ENCODE results near the gene ZNF302.
A peak's percentile ranks its signal among the peaks of the same experiment; 100 is the strongest.

Gene ZNF302

GRCh38 chr19:34649886-34650543 is 27.5 kb upstream of the ZNF302 start:
- TF ChIP-seq CTCF (conservative IDR thresholded peaks at IDR 0.05; ENCODE audit: low read length): no peak
- no peak for DNase-seq (ENCODE audit: low read depth)
- no peak overlapping the region for H3K4me3 ChIP-seq (ENCODE audit: low read length)

GRCh38 chr19:34651747-34652146 is 25.7 kb upstream of the ZNF302 start:
- DNase-seq (ENCODE audit: low read depth): no peak
- H3K4me3 ChIP-seq (ENCODE audit: low read length): no peak overlapping the region
- no peak for TF ChIP-seq CTCF (conservative IDR thresholded peaks at IDR 0.05; ENCODE audit: low read length)

- TF ChIP-seq CTCF (conservative IDR thresholded peaks at IDR 0.05; ENCODE audit: low read length): no peak
- DNase-seq (ENCODE audit: low read depth): no peak
- no peak overlapping the region for H3K4me3 ChIP-seq (ENCODE audit: low read length)
Observed at GRCh38 chr19:34654796-34655195, 22.7 kb upstream of the ZNF302 start.

GRCh38 chr19:34655651-34656050 is 21.8 kb upstream of the ZNF302 start:
- no peak for DNase-seq (ENCODE audit: low read depth)
- no peak for TF ChIP-seq CTCF (conservative IDR thresholded peaks at IDR 0.05; ENCODE audit: low read length)

GRCh38 chr19:34661357-34661756 is 16.1 kb upstream of the ZNF302 start:
- no peak for TF ChIP-seq CTCF (conservative IDR thresholded peaks at IDR 0.05; ENCODE audit: low read length)
- H3K4me3 ChIP-seq (ENCODE audit: low read length): no peak overlapping the region
- DNase-seq (ENCODE audit: low read depth): peak; percentile 15

More at GRCh38 chr19:34655651-34656050, 21.8 kb upstream of the ZNF302 start:
- H3K4me3 ChIP-seq (ENCODE audit: low read length): no peak overlapping the region

GRCh38 chr19:34662919-34663318 is 14.6 kb upstream of the ZNF302 start:
- peak; percentile 13 for DNase-seq (ENCODE audit: low read depth)
- peak; percentile 40 for TF ChIP-seq CTCF (conservative IDR thresholded peaks at IDR 0.05; ENCODE audit: low read length)
- no peak overlapping the region for H3K4me3 ChIP-seq (ENCODE audit: low read length)

GRCh38 chr19:34664168-34664567 is 13.3 kb upstream of the ZNF302 start:
- H3K4me3 ChIP-seq (ENCODE audit: low read length): no peak overlapping the region
- TF ChIP-seq CTCF (conservative IDR thresholded peaks at IDR 0.05; ENCODE audit: low read length): no peak
- no peak for DNase-seq (ENCODE audit: low read depth)
